HG02798 (cell line): ENCODE data around the gene PXMP4.

Source experiments
- ATAC-seq: cut with Tn5 transposase; IDR thresholded peaks from one replicate; pipeline ENCODE4 v1.9.1; 2021; ENCODE audit warnings: mild to moderate bottlenecking; ENCODE audit not compliant: unreplicated experiment, poor library complexity

The PXMP4 gene

GRCh38 chr20:33686100-33686983, 33.8 kb downstream of the PXMP4 start, which contains the start of gene E2F1:
Gene E2F1, minus strand, starts transcription at chr20:33686385. Its CDS starts 121 bp downstream, at chr20:33686264.
- ATAC-seq: peak; percentile 89

GRCh38 chr20:33685328-33686099, 34.6 kb downstream of the PXMP4 start:
- ATAC-seq: peak; percentile 32

- ATAC-seq: no peak
Measured at GRCh38 chr20:33684533-33685327, 35.4 kb downstream of the PXMP4 start.

- ATAC-seq: no peak
Measured at GRCh38 chr20:33681728-33682353, 38.3 kb downstream of the PXMP4 start.

- ATAC-seq: no peak
Measured at GRCh38 chr20:33681288-33681687, 38.8 kb downstream of the PXMP4 start.

GRCh38 chr20:33680686-33681085, 39.4 kb downstream of the PXMP4 start:
- no peak for ATAC-seq

- peak; percentile 70 for ATAC-seq
Measured at GRCh38 chr20:33679758-33680485, 40.2 kb downstream of the PXMP4 start.

- ATAC-seq: no peak
Measured at GRCh38 chr20:33677991-33678702, 42.0 kb downstream of the PXMP4 start.

GRCh38 chr20:33676652-33677645, 43.2 kb downstream of the PXMP4 start:
- ATAC-seq: no peak

GRCh38 chr20:33676121-33676520, 44.0 kb downstream of the PXMP4 start:
- ATAC-seq: no peak

- ATAC-seq: no peak
Measured at GRCh38 chr20:33675136-33675959, 44.8 kb downstream of the PXMP4 start.

GRCh38 chr20:33674294-33675135, 45.6 kb downstream of the PXMP4 start, which contains the start of gene NECAB3:
Gene NECAB3, minus strand, starts transcription at chr20:33674428. Its CDS starts 76 bp downstream, at chr20:33674352.
- peak; percentile 82 for ATAC-seq

GRCh38 chr20:33673410-33674293, 46.5 kb downstream of the PXMP4 start:
- no peak for ATAC-seq

- ATAC-seq: no peak
Measured at GRCh38 chr20:33673114-33673409, 47.0 kb downstream of the PXMP4 start.
